Measurements from ENCODE around the gene PPP1R14C. TPM values are rescaled to one million over a fixed set of nuclear protein-coding genes. Genes with fewer than 3 reads are reported as not detected.

Gene PPP1R14C
- total and polyA plus RNA-seq, 4 donors, result 0.18 to 2.8 (median 0.48) TPM

DNA sequence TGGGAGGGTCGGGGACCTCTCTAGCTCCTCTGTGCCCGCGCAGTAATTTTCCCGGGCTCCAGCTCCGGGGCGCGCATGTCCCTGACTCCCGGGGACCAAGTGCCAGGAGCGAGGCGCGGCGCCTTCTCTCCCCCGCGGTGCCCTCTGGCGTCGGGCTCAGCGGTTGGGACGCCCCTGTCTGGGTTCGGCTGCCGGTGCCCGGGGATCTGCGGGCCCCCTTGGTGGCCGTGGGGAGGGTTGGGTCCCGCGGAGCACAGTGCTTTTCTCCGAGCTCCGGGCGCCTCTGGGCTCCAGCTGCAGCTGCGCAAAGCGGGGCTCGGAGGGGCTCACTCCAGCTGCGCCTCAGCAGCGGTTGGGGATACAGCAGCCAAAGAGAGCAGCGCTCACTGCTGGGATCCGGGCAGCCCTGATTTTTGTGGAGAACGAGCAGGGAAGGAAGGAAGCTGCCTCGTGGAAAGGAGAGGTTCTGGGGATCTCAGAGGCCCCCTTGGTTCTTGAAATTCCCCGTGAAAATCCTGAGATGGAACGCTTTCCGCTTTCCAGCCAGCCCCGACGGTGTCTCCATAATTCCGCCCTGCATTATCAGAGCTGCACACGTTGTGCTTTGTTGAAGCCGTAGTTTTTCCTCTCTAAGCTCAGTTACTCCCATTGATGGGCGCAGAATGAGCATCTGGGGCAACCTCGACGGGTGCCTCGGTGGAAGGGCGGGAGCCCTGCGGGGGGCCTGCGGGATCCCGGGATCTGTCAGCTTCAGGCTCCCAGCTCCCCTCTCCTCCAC, 861 bp downstream of the PPP1R14C start:
- Histone ChIP-seq H3K27ac (ENCODE audit: low read depth in 1 of 2, low read length in 2 of 2) (no peak overlapping the region), H3K36me3 (ENCODE audit: control insufficient read depth in 1 of 2, insufficient read depth in 2 of 2, low read length in 1 of 2) (no peaks in the 10 kb centered on the region), H3K4me3 (ENCODE audit: low read length in 2 of 2) (peak overlapping the region; percentile 40 to 52), H3K4me1 (ENCODE audit: control insufficient read depth in 1 of 2, insufficient read depth in 2 of 2, low read length in 2 of 2) (peaks cover 0 to 3% of the 10 kb centered on the region in 2 donors), H3K9me3 (ENCODE audit: control insufficient read depth, low read length) (no peaks in the 10 kb centered on the region), H3K27me3 (ENCODE audit: control insufficient read depth in 1 of 2, insufficient read depth in 2 of 2, low read length in 1 of 2) (peaks cover 0 to 1% of the 10 kb centered on the region in 2 donors)
- intact Hi-C loops (cut with DNase I), result no loop called here
- DNase-seq (peak in 1 of 2 donors; percentile 73), ATAC-seq (ENCODE audit: low FRiP score) (no peak)
- 3% methylated on average over 44 to 53 of the region's 53 CpGs for WGBS, 2 donors

DNA sequence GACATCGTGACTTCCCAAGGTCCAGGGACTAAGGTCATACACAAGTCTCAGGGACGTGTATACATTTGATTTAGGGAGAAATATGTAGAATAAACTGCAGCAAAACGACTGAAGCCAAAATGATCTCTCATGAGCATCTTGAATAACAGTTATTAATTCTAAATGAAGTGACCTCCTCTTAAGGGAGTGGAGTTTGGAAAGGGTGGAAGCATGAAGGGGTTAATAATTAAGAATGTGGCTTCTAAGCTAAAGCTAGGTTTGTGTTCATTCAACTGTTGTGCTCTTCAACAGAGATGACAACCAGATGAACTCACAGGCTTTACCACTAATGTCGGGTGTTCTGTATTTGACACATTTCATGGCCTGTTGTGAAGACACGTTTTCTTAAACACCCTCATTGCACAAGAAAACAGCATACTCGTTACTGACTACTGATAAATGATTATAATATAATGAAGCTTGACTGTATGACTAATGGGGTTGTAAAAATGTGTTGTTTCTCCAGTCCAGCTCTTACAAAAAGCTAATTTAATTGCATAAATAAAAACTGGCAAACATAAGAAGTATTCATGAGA, 1.5 kb downstream of the PPP1R14C start:
- no peak overlapping the region for H3K27ac ChIP-seq (ENCODE audit: low read depth in 1 of 2, low read length in 2 of 2)
- no peak overlapping the region for H3K4me3 ChIP-seq (ENCODE audit: low read length in 2 of 2)
- H3K27me3 ChIP-seq (ENCODE audit: control insufficient read depth in 1 of 2, insufficient read depth in 2 of 2, low read length in 1 of 2), result peaks cover 0 to 1% of the 10 kb centered on the region in 2 donors
- H3K36me3 ChIP-seq (ENCODE audit: control insufficient read depth in 1 of 2, insufficient read depth in 2 of 2, low read length in 1 of 2), result no peaks in the 10 kb centered on the region
- DNase-seq, result no peak
- intact Hi-C loops (cut with DNase I), result no loop called here
- no peak for ATAC-seq (ENCODE audit: low FRiP score)
- H3K4me1 ChIP-seq (ENCODE audit: control insufficient read depth in 1 of 2, insufficient read depth in 2 of 2, low read length in 2 of 2), result peaks cover 0 to 3% of the 10 kb centered on the region in 2 donors
- H3K9me3 ChIP-seq (ENCODE audit: control insufficient read depth, low read length), result no peaks in the 10 kb centered on the region
- WGBS, 2 donors, result 37 to 39% methylated on average over 6 of the region's 6 CpGs

DNA sequence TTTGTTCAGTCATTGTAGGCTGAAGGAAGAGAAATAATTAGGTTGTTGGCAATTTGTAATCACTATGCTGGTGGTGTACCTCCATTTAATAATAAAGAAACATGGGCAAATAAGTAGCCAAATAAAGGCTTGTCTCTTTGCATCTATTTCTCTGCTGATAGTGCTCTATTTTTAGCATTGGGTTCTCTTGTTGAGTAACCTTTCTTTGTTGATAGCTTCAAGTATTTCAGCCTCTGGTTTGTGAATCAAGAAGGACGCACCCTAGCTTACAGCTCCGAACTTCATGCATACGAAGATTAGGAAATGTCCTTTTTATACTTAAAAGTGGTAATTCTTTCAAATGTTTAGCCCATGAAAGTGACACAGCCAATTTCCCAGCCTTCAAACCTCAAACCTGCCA, 2.6 kb downstream of the PPP1R14C start:
- Histone ChIP-seq H3K4me3 (ENCODE audit: low read length in 2 of 2) (no peak overlapping the region), H3K4me1 (ENCODE audit: control insufficient read depth in 1 of 2, insufficient read depth in 2 of 2, low read length in 2 of 2) (peaks cover 0 to 3% of the 10 kb centered on the region in 2 donors), H3K27me3 (ENCODE audit: control insufficient read depth in 1 of 2, insufficient read depth in 2 of 2, low read length in 1 of 2) (peaks cover 0 to 1% of the 10 kb centered on the region in 2 donors), H3K36me3 (ENCODE audit: control insufficient read depth in 1 of 2, insufficient read depth in 2 of 2, low read length in 1 of 2) (no peaks in the 10 kb centered on the region), H3K27ac (ENCODE audit: low read depth in 1 of 2, low read length in 2 of 2) (no peak overlapping the region), H3K9me3 (ENCODE audit: control insufficient read depth, low read length) (no peaks in the 10 kb centered on the region)
- DNase-seq (no peak), ATAC-seq (ENCODE audit: low FRiP score) (no peak)
- WGBS, 2 donors, result 88% methylated on average over 3 of the region's 3 CpGs
- intact Hi-C loops (cut with DNase I), result no loop called here

GRCh38 chr6:150145830-150146229, 3.0 kb downstream of the PPP1R14C start:
- DNase-seq, result no peak
- Histone ChIP-seq H3K27ac (ENCODE audit: low read depth in 1 of 2, low read length in 2 of 2) (no peak overlapping the region), H3K36me3 (ENCODE audit: control insufficient read depth in 1 of 2, insufficient read depth in 2 of 2, low read length in 1 of 2) (no peaks in the 10 kb centered on the region), H3K9me3 (ENCODE audit: control insufficient read depth, low read length) (no peaks in the 10 kb centered on the region), H3K4me3 (ENCODE audit: low read length in 2 of 2) (no peak overlapping the region), H3K4me1 (ENCODE audit: control insufficient read depth in 1 of 2, insufficient read depth in 2 of 2, low read length in 2 of 2) (peaks cover 0 to 3% of the 10 kb centered on the region in 2 donors), H3K27me3 (ENCODE audit: control insufficient read depth in 1 of 2, insufficient read depth in 2 of 2, low read length in 1 of 2) (peaks cover 0 to 1% of the 10 kb centered on the region in 2 donors)
- intact Hi-C loops (cut with DNase I), result no loop called here
- no peak for ATAC-seq (ENCODE audit: low FRiP score)

DNA sequence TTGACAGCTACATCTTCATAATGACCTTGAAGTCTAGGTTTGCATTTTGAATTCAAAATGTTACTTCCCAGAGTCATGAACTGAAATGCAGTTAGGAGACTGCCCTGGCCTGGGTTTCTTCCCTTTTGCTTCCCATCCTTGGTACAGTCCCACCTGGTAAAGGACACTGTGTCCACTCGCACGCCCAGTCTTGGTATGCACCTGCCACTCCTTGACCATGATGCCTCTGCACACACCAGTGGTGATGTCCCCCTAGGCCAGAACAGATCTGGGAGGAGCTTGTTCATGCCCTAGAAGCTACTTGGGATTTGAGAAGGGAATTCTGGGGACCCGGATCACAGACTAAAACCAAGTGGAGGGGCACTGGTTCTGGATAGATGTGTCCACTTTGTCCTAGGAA, 3.6 kb downstream of the PPP1R14C start:
- Histone ChIP-seq H3K9me3 (ENCODE audit: control insufficient read depth, low read length) (no peaks in the 10 kb centered on the region), H3K27me3 (ENCODE audit: control insufficient read depth in 1 of 2, insufficient read depth in 2 of 2, low read length in 1 of 2) (peaks cover 0 to 1% of the 10 kb centered on the region in 2 donors), H3K4me3 (ENCODE audit: low read length in 2 of 2) (no peak overlapping the region), H3K4me1 (ENCODE audit: control insufficient read depth in 1 of 2, insufficient read depth in 2 of 2, low read length in 2 of 2) (peaks cover 0 to 3% of the 10 kb centered on the region in 2 donors), H3K27ac (ENCODE audit: low read depth in 1 of 2, low read length in 2 of 2) (no peak overlapping the region), H3K36me3 (ENCODE audit: control insufficient read depth in 1 of 2, insufficient read depth in 2 of 2, low read length in 1 of 2) (no peaks in the 10 kb centered on the region)
- 96 to 99% methylated on average over 3 of the region's 3 CpGs for WGBS, 2 donors
- DNase-seq, result no peak
- no peak for ATAC-seq (ENCODE audit: low FRiP score)
- intact Hi-C loops (cut with DNase I), result no loop called here

GRCh38 chr6:150149146-150149545, 6.3 kb downstream of the PPP1R14C start:
- intact Hi-C loops (cut with DNase I), result no loop called here
- Histone ChIP-seq H3K4me3 (ENCODE audit: low read length in 2 of 2) (no peak overlapping the region), H3K27ac (ENCODE audit: low read depth in 1 of 2, low read length in 2 of 2) (no peak overlapping the region), H3K27me3 (ENCODE audit: control insufficient read depth in 1 of 2, insufficient read depth in 2 of 2, low read length in 1 of 2) (peaks cover 0 to 3% of the 10 kb centered on the region in 2 donors), H3K9me3 (ENCODE audit: control insufficient read depth, low read length) (no peaks in the 10 kb centered on the region), H3K4me1 (ENCODE audit: control insufficient read depth in 1 of 2, insufficient read depth in 2 of 2, low read length in 2 of 2) (no peaks in the 10 kb centered on the region), H3K36me3 (ENCODE audit: control insufficient read depth in 1 of 2, insufficient read depth in 2 of 2, low read length in 1 of 2) (no peaks in the 10 kb centered on the region)
- 75 to 76% methylated on average over 6 of the region's 6 CpGs for WGBS, 2 donors
- ATAC-seq (ENCODE audit: low FRiP score) (no peak), DNase-seq (no peak)

GRCh38 chr6:150150458-150150820, 7.6 kb downstream of the PPP1R14C start:
- H3K36me3 ChIP-seq (ENCODE audit: control insufficient read depth in 1 of 2, insufficient read depth in 2 of 2, low read length in 1 of 2), result no peaks in the 10 kb centered on the region
- H3K27me3 ChIP-seq (ENCODE audit: control insufficient read depth in 1 of 2, insufficient read depth in 2 of 2, low read length in 1 of 2), result peaks cover 0 to 3% of the 10 kb centered on the region in 2 donors
- no peak overlapping the region for H3K4me3 ChIP-seq (ENCODE audit: low read length in 2 of 2)
- 12 to 61% methylated on average over 2 of the region's 2 CpGs for WGBS, 2 donors
- ATAC-seq (ENCODE audit: low FRiP score) (no peak), DNase-seq (no peak)
- H3K9me3 ChIP-seq (ENCODE audit: control insufficient read depth, low read length), result no peaks in the 10 kb centered on the region
- intact Hi-C loops (cut with DNase I), result loop anchor here in 1 of 2 donors (10.0 kb wide), 1 partner anchor 224 kb away; no protein-coding TSS in a partner anchor
- H3K27ac ChIP-seq (ENCODE audit: low read depth in 1 of 2, low read length in 2 of 2), result no peak overlapping the region
- H3K4me1 ChIP-seq (ENCODE audit: control insufficient read depth in 1 of 2, insufficient read depth in 2 of 2, low read length in 2 of 2), result no peaks in the 10 kb centered on the region

- Histone ChIP-seq H3K4me1 (ENCODE audit: control insufficient read depth in 1 of 2, insufficient read depth in 2 of 2, low read length in 2 of 2) (no peaks in the 10 kb centered on the region), H3K27ac (ENCODE audit: low read depth in 1 of 2, low read length in 2 of 2) (no peak overlapping the region), H3K36me3 (ENCODE audit: control insufficient read depth in 1 of 2, insufficient read depth in 2 of 2, low read length in 1 of 2) (no peaks in the 10 kb centered on the region), H3K9me3 (ENCODE audit: control insufficient read depth, low read length) (no peaks in the 10 kb centered on the region), H3K4me3 (ENCODE audit: low read length in 2 of 2) (no peak overlapping the region), H3K27me3 (ENCODE audit: control insufficient read depth in 1 of 2, insufficient read depth in 2 of 2, low read length in 1 of 2) (peaks cover 0 to 3% of the 10 kb centered on the region in 2 donors)
- whole genome bisulfite sequencing, 2 donors, result 35 to 41% methylated on average over 12 of the region's 12 CpGs
- intact Hi-C loops (cut with DNase I), result loop anchor here in 1 of 2 donors (10.0 kb wide), 1 partner anchor 224 kb away; no protein-coding TSS in a partner anchor
- no peak for DNase-seq
- ATAC-seq (ENCODE audit: low FRiP score), result no peak
Observed at GRCh38 chr6:150150821-150151646, 8.2 kb downstream of the PPP1R14C start.
